DOHH2 (cell line): ENCODE results near the gene HOXA6.

Experiments
- H3F3A ChIP-seq: fragments of 200-600 bp; sonication (generic), shearing (Covaris generic); 2 replicates; pipeline ENCODE4 v1.6.0; 2016; ENCODE audit warnings: antibody characterized with exemption, mild to moderate bottlenecking; ENCODE audit not compliant: control insufficient read depth, insufficient read depth
- H3K27ac ChIP-seq: fragments of 200-600 bp; sonication (generic); 2 replicates; pipeline ENCODE4 v1.5.1; 2014; ENCODE audit warnings: low read depth, mild to moderate bottlenecking, low read length, moderate library complexity
- H3K27me3 ChIP-seq: fragments of 200-600 bp; sonication (generic); 2 replicates; pipeline ENCODE4 v1.6.1; 2014; ENCODE audit warnings: mild to moderate bottlenecking, low read length, mixed read lengths; ENCODE audit not compliant: control insufficient read depth
- H3K36me3 ChIP-seq: fragments of 200-600 bp; sonication (generic); 2 replicates; pipeline ENCODE4 v1.6.1; 2014; ENCODE audit warnings: mild to moderate bottlenecking, low read length, moderate library complexity, mixed read lengths; ENCODE audit not compliant: control insufficient read depth
- H3K4me1 ChIP-seq: fragments of 200-600 bp; sonication (generic); 2 replicates; pipeline ENCODE4 v1.6.1; 2014; ENCODE audit warnings: mild to moderate bottlenecking, low read length, mixed read lengths; ENCODE audit not compliant: control insufficient read depth
- H3K4me2 ChIP-seq: fragments of 200-600 bp; sonication (generic); 2 replicates; pipeline ENCODE4 v1.6.0; 2014; ENCODE audit warnings: mild to moderate bottlenecking, low read length, moderate library complexity
- H3K4me3 ChIP-seq: fragments of 200-600 bp; sonication (generic); 2 replicates; pipeline ENCODE4 v1.5.1; 2014; ENCODE audit warnings: mild to moderate bottlenecking, low read length, mixed read lengths
- H3K79me2 ChIP-seq: fragments of 200-600 bp; sonication (generic); 2 replicates; pipeline ENCODE4 v1.6.1; 2014; ENCODE audit warnings: mild to moderate bottlenecking, low read length, mixed read lengths; ENCODE audit not compliant: control insufficient read depth
- H3K9me2 ChIP-seq: fragments of 200-600 bp; sonication (generic); replicated peaks from 2 replicates; pipeline ENCODE4 v1.6.1; 2014; ENCODE audit warnings: mild to moderate bottlenecking, low read length, mixed read lengths; ENCODE audit not compliant: control insufficient read depth
- H3K9me3 ChIP-seq: fragments of 200-600 bp; sonication (generic); 2 replicates; pipeline ENCODE4 v1.6.1; 2014; ENCODE audit warnings: antibody characterized with exemption, low read length, mixed read lengths; ENCODE audit not compliant: control insufficient read depth, insufficient read depth
- H4K20me1 ChIP-seq: fragments of 200-600 bp; sonication (generic); 2 replicates; pipeline ENCODE4 v1.6.0; 2014; ENCODE audit warnings: low read depth, mild to moderate bottlenecking, antibody characterized with exemption, low read length, moderate library complexity; ENCODE audit not compliant: control insufficient read depth, insufficient read depth
- CTCF ChIP-seq: fragments of 200-600 bp; sonication (generic); IDR thresholded peaks from one replicate; pipeline ENCODE4 v1.5.1; 2014; ENCODE audit warnings: antibody characterized with exemption, mild to moderate bottlenecking, low read depth, low read length; ENCODE audit not compliant: poor library complexity, severe bottlenecking
- EZH2phosphoT487 ChIP-seq: fragments of 200-600 bp; sonication (generic); IDR thresholded peaks from 2 replicates; pipeline ENCODE4 v1.6.1; 2017; ENCODE audit warnings: borderline replicate concordance, mild to moderate bottlenecking, antibody characterized with exemption, low read length, moderate library complexity, mixed read lengths

HOXA6 gene

GRCh38 chr7:27115221-27116026, 32.1 kb downstream of the HOXA6 start:
- no peak overlapping the region for H3K4me3 ChIP-seq
- H4K20me1 ChIP-seq = no peaks in the 10 kb centered on the region
- no peak for TF ChIP-seq CTCF
- no peak for TF ChIP-seq EZH2phosphoT487
- no peaks in the 10 kb centered on the region for H3K27me3 ChIP-seq
- H3K9me2 ChIP-seq = no peaks in the 10 kb centered on the region
- no peaks in the 10 kb centered on the region for H3K9me3 ChIP-seq
- no peaks in the 10 kb centered on the region for H3F3A ChIP-seq
- no peaks in the 10 kb centered on the region for H3K36me3 ChIP-seq
- no peaks in the 10 kb centered on the region for H3K4me1 ChIP-seq
- H3K79me2 ChIP-seq = no peaks in the 10 kb centered on the region
- H3K4me2 ChIP-seq = no peak overlapping the region
- H3K27ac ChIP-seq = no peak overlapping the region

GRCh38 chr7:27114881-27115220, 32.7 kb downstream of the HOXA6 start:
- Histone ChIP-seq H3K36me3 (no peaks in the 10 kb centered on the region), H3K27me3 (no peaks in the 10 kb centered on the region), H3K9me3 (no peaks in the 10 kb centered on the region), H3F3A (no peaks in the 10 kb centered on the region), H3K4me2 (no peak overlapping the region), H4K20me1 (no peaks in the 10 kb centered on the region), H3K79me2 (no peaks in the 10 kb centered on the region), H3K4me1 (no peaks in the 10 kb centered on the region), H3K9me2 (no peaks in the 10 kb centered on the region), H3K27ac (no peak overlapping the region), H3K4me3 (no peak overlapping the region)
- no peak for TF ChIP-seq EZH2phosphoT487
- no peak for TF ChIP-seq CTCF

- Histone ChIP-seq H3K9me3 (no peaks in the 10 kb centered on the region), H3K4me2 (no peak overlapping the region), H3K27ac (no peak overlapping the region), H3K27me3 (no peaks in the 10 kb centered on the region), H4K20me1 (no peaks in the 10 kb centered on the region), H3K79me2 (no peaks in the 10 kb centered on the region), H3F3A (no peaks in the 10 kb centered on the region), H3K4me1 (no peaks in the 10 kb centered on the region), H3K36me3 (no peaks in the 10 kb centered on the region), H3K9me2 (no peaks in the 10 kb centered on the region), H3K4me3 (no peak overlapping the region)
- TF ChIP-seq EZH2phosphoT487 (no peak), CTCF (no peak)
Observed at GRCh38 chr7:27113991-27114769, 33.4 kb downstream of the HOXA6 start.
